Measurements from ENCODE around the gene KIAA1614. TPM values are rescaled to one million over a fixed set of nuclear protein-coding genes. Genes with fewer than 3 reads are reported as not detected.

KIAA1614 gene
- total and polyA plus RNA-seq, 4 donors = 2.1 to 6.4 (median 4.5) TPM

GRCh38 chr1:180898441-180899219, 14.1 kb upstream of the KIAA1614 start:
- H3K9me3 ChIP-seq (ENCODE audit: control insufficient read depth in 4 of 4, insufficient read depth in 3 of 4, low read length in 3 of 4) = peaks cover 0 to 2% (median 0%) of the 10 kb centered on the region in 4 donors
- H3K27me3 ChIP-seq (ENCODE audit: control insufficient read depth in 3 of 3, insufficient read depth in 3 of 3, low read length in 2 of 3) = no peaks in the 10 kb centered on the region
- no peaks in the 10 kb centered on the region for H3K36me3 ChIP-seq (ENCODE audit: control insufficient read depth in 4 of 4, insufficient read depth in 4 of 4, low read length in 4 of 4)
- peak; percentile 54 to 74 (median 68) for DNase-seq
- H3K4me1 ChIP-seq (ENCODE audit: control insufficient read depth in 5 of 5, insufficient read depth in 5 of 5, low read length in 5 of 5) = peaks cover 0 to 14% (median 2%) of the 10 kb centered on the region in 5 donors
- peak overlapping the region in 1 of 2 donors; percentile 56 for H3K9ac ChIP-seq (ENCODE audit: insufficient read depth in 1 of 2, low read length in 2 of 2)
- H3K27ac ChIP-seq (ENCODE audit: low read depth in 1 of 2, low read length in 1 of 2) = no peak overlapping the region
- TF ChIP-seq CTCF (IDR thresholded peaks at IDR 0.05; ENCODE audit: control extremely low read depth, extremely low read depth) = no peak
- no peak overlapping the region for H3K4me3 ChIP-seq
- ATAC-seq (ENCODE audit: insufficient read depth, low FRiP score) = no peak
- 66 to 87% methylated on average over 5 of the region's 5 CpGs for WGBS, 2 donors

- Histone ChIP-seq H3K4me1 (ENCODE audit: control insufficient read depth in 5 of 5, insufficient read depth in 5 of 5, low read length in 5 of 5) (peaks cover 0 to 14% (median 2%) of the 10 kb centered on the region in 5 donors), H3K27ac (ENCODE audit: low read depth in 1 of 2, low read length in 1 of 2) (no peak overlapping the region), H3K36me3 (ENCODE audit: control insufficient read depth in 4 of 4, insufficient read depth in 4 of 4, low read length in 4 of 4) (no peaks in the 10 kb centered on the region), H3K4me3 (no peak overlapping the region), H3K9me3 (ENCODE audit: control insufficient read depth in 4 of 4, insufficient read depth in 3 of 4, low read length in 3 of 4) (peaks cover 0 to 2% (median 0%) of the 10 kb centered on the region in 4 donors), H3K27me3 (ENCODE audit: control insufficient read depth in 3 of 3, insufficient read depth in 3 of 3, low read length in 2 of 3) (no peaks in the 10 kb centered on the region), H3K9ac (ENCODE audit: insufficient read depth in 1 of 2, low read length in 2 of 2) (no peak overlapping the region)
- DNase-seq (no peak), ATAC-seq (ENCODE audit: insufficient read depth, low FRiP score) (no peak)
- no peak for TF ChIP-seq CTCF (IDR thresholded peaks at IDR 0.05; ENCODE audit: control extremely low read depth, extremely low read depth)
- 91 to 93% methylated on average over 7 of the region's 7 CpGs for WGBS, 2 donors
Observed at GRCh38 chr1:180899262-180899661, 13.4 kb upstream of the KIAA1614 start.

DNA sequence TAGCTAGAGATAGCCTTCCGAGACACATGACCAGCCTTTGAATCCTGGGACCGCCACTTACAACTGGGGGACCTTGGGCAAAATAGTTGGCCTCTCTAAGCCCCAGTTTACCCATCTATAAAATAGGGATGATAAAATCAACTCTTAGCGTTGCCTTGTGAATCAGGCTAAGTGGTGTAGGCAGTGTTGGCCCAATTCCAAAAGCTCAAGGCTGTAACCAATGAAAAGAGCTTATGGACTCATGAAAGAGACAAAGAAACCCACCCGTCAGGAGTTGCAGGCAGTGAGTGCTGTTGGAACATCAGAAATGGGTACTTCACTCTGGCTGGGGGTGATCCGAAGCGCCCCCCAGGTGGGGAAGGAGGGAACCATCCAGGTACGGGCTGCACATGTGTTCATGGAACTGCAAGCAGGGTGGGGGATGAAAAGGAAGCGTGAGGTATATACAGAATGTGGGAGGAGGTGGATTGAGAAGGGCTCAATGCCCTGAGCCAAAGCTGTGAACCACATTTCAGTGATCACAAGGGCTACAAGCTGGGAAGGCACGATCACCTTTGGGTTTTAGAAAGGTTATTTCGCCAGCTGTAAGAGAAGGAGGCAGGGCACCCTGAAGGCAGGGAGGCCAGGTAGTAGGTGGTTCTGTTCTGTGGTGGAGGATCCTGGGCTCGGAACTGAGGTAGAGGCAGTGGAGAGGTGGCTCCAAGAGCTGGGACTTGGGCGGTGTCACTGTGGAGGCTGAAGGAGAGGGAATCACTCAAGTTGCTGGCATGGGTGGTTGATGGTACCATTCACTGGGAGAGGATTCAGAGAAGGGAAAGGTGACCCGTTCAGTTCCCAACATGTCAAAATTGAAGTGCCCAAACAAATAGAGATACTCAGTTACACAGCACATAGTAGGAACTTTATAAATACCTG, 11.4 kb upstream of the KIAA1614 start:
- H3K27ac ChIP-seq (ENCODE audit: low read depth in 1 of 2, low read length in 1 of 2) = no peak overlapping the region
- H3K9me3 ChIP-seq (ENCODE audit: control insufficient read depth in 4 of 4, insufficient read depth in 3 of 4, low read length in 3 of 4) = no peaks in the 10 kb centered on the region
- no peaks in the 10 kb centered on the region for H3K36me3 ChIP-seq (ENCODE audit: control insufficient read depth in 4 of 4, insufficient read depth in 4 of 4, low read length in 4 of 4)
- no peaks in the 10 kb centered on the region for H3K27me3 ChIP-seq (ENCODE audit: control insufficient read depth in 3 of 3, insufficient read depth in 3 of 3, low read length in 2 of 3)
- H3K4me3 ChIP-seq = no peak overlapping the region
- 84 to 85% methylated on average over 13 of the region's 13 CpGs for WGBS, 2 donors
- H3K9ac ChIP-seq (ENCODE audit: insufficient read depth in 1 of 2, low read length in 2 of 2) = no peak overlapping the region
- peaks cover 0 to 14% (median 2%) of the 10 kb centered on the region in 5 donors for H3K4me1 ChIP-seq (ENCODE audit: control insufficient read depth in 5 of 5, insufficient read depth in 5 of 5, low read length in 5 of 5)
- no peak for TF ChIP-seq CTCF (IDR thresholded peaks at IDR 0.05; ENCODE audit: control extremely low read depth, extremely low read depth)
- DNase-seq = no peak
- no peak for ATAC-seq (ENCODE audit: insufficient read depth, low FRiP score)
